Heart left ventricle (tissue), 16 donors: ENCODE data around the gene PPP4R2. TPM values are rescaled to one million over a fixed set of nuclear protein-coding genes. Genes with fewer than 3 reads are reported as not detected.

ENCODE experiments used
- ATAC-seq, 4 donors: fragments of 200-7000 bp; cut with Tn5 transposase; one replicate each; pipeline ENCODE4 v1.9.1; 2020 to 2022; ENCODE audit warnings: moderate library complexity in 4 of 4, mild to moderate bottlenecking in 3 of 4, moderate number of reproducible peaks in 1 of 4
- DNase-seq, 5 donors: peaks; one replicate each; pipeline ENCODE4 v3.0.0-alpha.2; 2020
- H3K27ac ChIP-seq, 12 donors: fragments of 200-600 bp; sonication (generic) in 4 of 12; one replicate each; pipeline versions ENCODE4 v1.5.0 to v1.8.0; 2016 to 2022; ENCODE audit warnings: mild to moderate bottlenecking in 2 of 12
- H3K27me3 ChIP-seq, 9 donors: fragments of 200-600 bp; sonication (generic) in 2 of 9; one replicate each; pipeline versions ENCODE4 v1.5.1 to v1.8.0; 2016 to 2022; ENCODE audit warnings: mild to moderate bottlenecking in 3 of 9
- H3K36me3 ChIP-seq, 9 donors: fragments of 200-600 bp; sonication (generic) in 2 of 9; one replicate each; pipeline versions ENCODE4 v1.5.0 to v1.8.0; 2018 to 2022; ENCODE audit warnings: mild to moderate bottlenecking in 2 of 9
- H3K4me1 ChIP-seq, 12 donors: fragments of 200-600 bp; sonication (generic) in 4 of 12; one replicate each; pipeline versions ENCODE4 v1.5.0 to v1.8.0; 2016 to 2022; ENCODE audit warnings: mild to moderate bottlenecking in 3 of 12
- H3K4me3 ChIP-seq, 12 donors: fragments of 200-600 bp; sonication (generic) in 4 of 12; one replicate each; pipeline versions ENCODE4 v1.5.0 to v1.8.0; 2017 to 2022; ENCODE audit warnings: mild to moderate bottlenecking in 9 of 12, moderate library complexity in 4 of 12
- H3K9me3 ChIP-seq, 12 donors: fragments of 200-600 bp; sonication (generic) in 4 of 12; one replicate each; pipeline versions ENCODE4 v1.5.0 to v1.8.0; 2016 to 2022; ENCODE audit warnings: mild to moderate bottlenecking in 1 of 12
- POLR2A ChIP-seq, 2 donors: fragments of 450-650 bp; IDR thresholded peaks; one replicate each; pipeline ENCODE4 v1.6.1; 2017; ENCODE audit warnings: antibody characterized with exemption in 2 of 2, mild to moderate bottlenecking in 2 of 2, moderate library complexity in 2 of 2
- WGBS, 4 donors: extraction: QIAGEN DNeasy Blood & Tissue Kit in 2 of 4; methylation state at CpG; one replicate each; pipeline versions ENCODE4 v1.1.5 to v1.1.7; 2013 to 2018; 5-methylcytosine and 5-hydroxymethylcytosine counted together
- intact Hi-C, 10 donors: fragments of 100-400 bp; cut with DNase I; formaldehyde crosslinking; loops; one replicate each; pipeline versions ENCODE4 v1.11.1 to v1.14.2; 2022
- polyA plus RNA-seq, 2 donors: library from polyadenylated mRNA; stranded (reverse); fragments of 200-250 nt; gene quantifications; one replicate each; pipeline ENCODE4 v1.2.3, GENCODE V29; 2013
- total RNA-seq, 9 donors: library from RNA; depleted of rRNA in 2 of 9; stranded (reverse); fragments of >200 nt in 2 of 9; fragmentation: NEBNext Ultra II Directional in 3 of 9; extraction: Animal tissue kit (Norgen Biotek cat#: 25700) in 3 of 9; gene quantifications; one replicate each; pipeline versions ENCODE4 v1.1.0 to v1.2.4, GENCODE V29; 2016 to 2023
- TF ChIP-seq, protein P1 (sequence below), 12 donors: fragments of 200-600 bp; sonication (generic) in 4 of 12; IDR thresholded peaks; one replicate each; pipeline versions ENCODE4 v1.5.0 to v1.8.0; 2018 to 2022; ENCODE audit warnings: antibody characterized with exemption in 12 of 12, mild to moderate bottlenecking in 5 of 12
- donor health status: ischemic (EF 13 %, LVEDD 7.1; RV severe dilation, severe dysfunction).
- donor health status: healthy with polysubstance abuse.
- donor health status: DM: no; HTN: yes; CAD: no.
- donor health status: DM: no; HTN: no; CAD: no.
- donor health status: ischemic (EF 25% LVEDD 6.9; RV normal size, moderate dysfunction).
- donor health status: ischemic (EF 25% LVEDD 5.7; RV mildly dilated, moderate dysfunction).
- donor health status: healthy.
- donor health status: DM: yes; HTN: yes; CAD: no.
- donor health status: ischemic (EF 35%, LVEDD 5.7; RV mildly dilated, moderate dysfunction).
- donor health status: nonischemic (EF 11% LVEDD 7.7; RV severe dilation, severe dysfunction).
- donor health status: DM: yes; HTN: yes; CAD: no.
- donor health status: PGD.
- donor health status: ischemic (EF 29% LVEDD 5.4; RV normal size, mild dysfunction).
- donor health status: nonischemic (EF 23%, LVEDD 6.1; RV moderate dilation, normal function).

The PPP4R2 gene
- total and polyA plus RNA-seq, 11 donors = 17.0 to 69.7 (median 48.1) TPM

GRCh38 chr3:73052857-73053256 lies 56.2 kb downstream of the PPP4R2 start:
- WGBS, 4 donors = 70 to 78% (median 76%) methylated on average over 2 of the region's 2 CpGs
- no peak overlapping the region for H3K27ac ChIP-seq
- ATAC-seq = no peak

DNA sequence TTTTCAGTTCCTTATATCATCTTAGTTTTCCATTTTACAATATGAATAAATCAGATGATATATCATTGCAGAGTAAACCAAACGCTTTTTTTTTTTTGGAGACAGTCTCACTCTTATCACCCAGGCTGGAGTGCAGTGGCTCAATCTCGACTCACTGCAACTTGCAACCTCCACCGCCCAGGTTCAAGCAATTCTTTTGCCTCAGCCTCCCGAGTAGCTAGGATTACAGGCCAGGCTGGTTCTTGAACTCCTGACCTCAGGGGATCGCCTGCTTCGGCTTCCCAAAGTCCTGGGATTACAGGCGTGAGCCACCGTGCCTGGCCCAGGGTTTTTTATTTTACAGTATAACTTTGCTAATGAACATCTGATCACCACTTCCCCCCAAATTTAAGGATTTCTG lies 59.0 kb downstream of the PPP4R2 start:
- H3K36me3 ChIP-seq = peaks cover 0 to 17% (median 4%) of the 10 kb centered on the region in 9 donors
- peak overlapping the region in 2 of 12 donors; percentile 21 to 61 for H3K27ac ChIP-seq
- intact Hi-C loops = loop anchor here in 8 of 10 donors (1.0 to 10.0 kb wide), 6 partner anchors 51 to 211 kb away; partner anchors contain the start of gene SHQ1 (in 3 of the 8)
- WGBS, 4 donors = 43 to 46% (median 44%) methylated on average over 8 of the region's 8 CpGs
- no peak overlapping the region for H3K4me3 ChIP-seq
- no peaks in the 10 kb centered on the region for H3K27me3 ChIP-seq
- no peak for TF ChIP-seq POLR2A (IDR thresholded peaks at IDR 0.05)
- TF ChIP-seq, protein P1, sequence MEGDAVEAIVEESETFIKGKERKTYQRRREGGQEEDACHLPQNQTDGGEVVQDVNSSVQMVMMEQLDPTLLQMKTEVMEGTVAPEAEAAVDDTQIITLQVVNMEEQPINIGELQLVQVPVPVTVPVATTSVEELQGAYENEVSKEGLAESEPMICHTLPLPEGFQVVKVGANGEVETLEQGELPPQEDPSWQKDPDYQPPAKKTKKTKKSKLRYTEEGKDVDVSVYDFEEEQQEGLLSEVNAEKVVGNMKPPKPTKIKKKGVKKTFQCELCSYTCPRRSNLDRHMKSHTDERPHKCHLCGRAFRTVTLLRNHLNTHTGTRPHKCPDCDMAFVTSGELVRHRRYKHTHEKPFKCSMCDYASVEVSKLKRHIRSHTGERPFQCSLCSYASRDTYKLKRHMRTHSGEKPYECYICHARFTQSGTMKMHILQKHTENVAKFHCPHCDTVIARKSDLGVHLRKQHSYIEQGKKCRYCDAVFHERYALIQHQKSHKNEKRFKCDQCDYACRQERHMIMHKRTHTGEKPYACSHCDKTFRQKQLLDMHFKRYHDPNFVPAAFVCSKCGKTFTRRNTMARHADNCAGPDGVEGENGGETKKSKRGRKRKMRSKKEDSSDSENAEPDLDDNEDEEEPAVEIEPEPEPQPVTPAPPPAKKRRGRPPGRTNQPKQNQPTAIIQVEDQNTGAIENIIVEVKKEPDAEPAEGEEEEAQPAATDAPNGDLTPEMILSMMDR (IDR thresholded peaks at IDR 0.05) = no peak
- H3K4me1 ChIP-seq = peaks cover 0 to 35% (median 9%) of the 10 kb centered on the region in 12 donors
- ATAC-seq (no peak), DNase-seq (no peak)
- no peaks in the 10 kb centered on the region for H3K9me3 ChIP-seq

More at GRCh38 chr3:73052857-73053256, 56.2 kb downstream of the PPP4R2 start:
- intact Hi-C loops = loop anchor here in 8 of 10 donors (5.0 to 10.0 kb wide), 4 partner anchors 48 to 208 kb away; partner anchors contain the start of genes PPP4R2 (in 4 of the 8) and SHQ1 (in 1 of the 8)
- no peak overlapping the region for H3K4me3 ChIP-seq
- H3K27me3 ChIP-seq = no peaks in the 10 kb centered on the region
- DNase-seq = no peak
- H3K9me3 ChIP-seq = no peaks in the 10 kb centered on the region
- H3K36me3 ChIP-seq = peaks cover 0 to 27% (median 10%) of the 10 kb centered on the region in 9 donors
- TF ChIP-seq, protein P1 (IDR thresholded peaks at IDR 0.05) = no peak
- TF ChIP-seq POLR2A (IDR thresholded peaks at IDR 0.05) = no peak
- peaks cover 0 to 31% (median 11%) of the 10 kb centered on the region in 12 donors for H3K4me1 ChIP-seq

GRCh38 chr3:73056014-73056844 lies 59.6 kb downstream of the PPP4R2 start:
- TF ChIP-seq, protein P1 (IDR thresholded peaks at IDR 0.05) = peak; percentile 30 to 69 (median 58)
- TF ChIP-seq POLR2A (IDR thresholded peaks at IDR 0.05) = no peak
- ATAC-seq (peak in 2 of 4 donors; percentile 51 to 58), DNase-seq (no peak)
- Histone ChIP-seq H3K9me3 (no peaks in the 10 kb centered on the region), H3K27me3 (no peaks in the 10 kb centered on the region), H3K27ac (peak overlapping the region in 4 of 12 donors; percentile 21 to 61 (median 30)), H3K4me1 (peaks cover 0 to 41% (median 11%) of the 10 kb centered on the region in 12 donors), H3K36me3 (peaks cover 0 to 19% (median 4%) of the 10 kb centered on the region in 9 donors), H3K4me3 (no peak overlapping the region)
- intact Hi-C loops = loop anchor here in 8 of 10 donors (1.0 to 10.0 kb wide), 7 partner anchors 51 to 211 kb away; partner anchors contain the start of genes SHQ1 (in 3 of the 8) and PPP4R2 (in 1 of the 8)
- whole genome bisulfite sequencing, 4 donors = 20 to 27% (median 23%) methylated on average over 5 of the region's 5 CpGs

- peaks cover 0 to 46% (median 11%) of the 10 kb centered on the region in 12 donors for H3K4me1 ChIP-seq
- DNase-seq = no peak
- ATAC-seq = no peak
- intact Hi-C loops = loop anchor here in 8 of 10 donors (1.0 to 10.0 kb wide), 7 partner anchors 52 to 212 kb away; partner anchors contain the start of genes SHQ1 (in 3 of the 8) and PPP4R2 (in 1 of the 8)
- H3K36me3 ChIP-seq = peaks cover 0 to 22% (median 4%) of the 10 kb centered on the region in 9 donors
- peak overlapping the region in 4 of 12 donors; percentile 11 to 61 (median 30) for H3K27ac ChIP-seq
- TF ChIP-seq, protein P1 (IDR thresholded peaks at IDR 0.05) = no peak
- TF ChIP-seq POLR2A (IDR thresholded peaks at IDR 0.05) = no peak
- H3K27me3 ChIP-seq = no peaks in the 10 kb centered on the region
- H3K9me3 ChIP-seq = no peaks in the 10 kb centered on the region
- H3K4me3 ChIP-seq = no peak overlapping the region
These were observed 60.2 kb downstream of the PPP4R2 start for GRCh38 chr3:73056845-73057150.
